Measurements from ENCODE around the gene STK17B.

DNA sequence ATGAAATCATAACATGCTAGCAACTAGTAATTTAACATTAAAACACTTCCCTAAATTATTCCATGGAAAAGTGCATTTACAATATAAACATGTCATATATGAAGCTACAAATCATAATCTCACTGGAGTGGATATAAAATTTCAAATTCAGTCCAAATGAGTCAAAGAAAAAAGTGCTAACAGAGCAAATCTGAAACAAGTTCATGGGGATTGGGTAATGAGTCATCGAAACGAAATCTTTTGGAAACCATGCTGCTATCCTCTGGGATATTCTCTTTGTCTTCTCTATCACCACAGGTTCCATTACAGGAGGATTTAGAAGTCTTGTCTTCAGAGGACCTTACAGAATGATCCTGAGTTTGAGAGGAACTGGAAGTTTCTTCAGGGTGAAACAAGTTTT, 34.1 kb downstream of the STK17B start:
- TF ChIP-seq ZNF622 (IDR thresholded peaks at IDR 0.05) (no peak), POLR2AphosphoS2 (IDR thresholded peaks at IDR 0.05; ENCODE audit: low read depth, low read length) (no peak), CEBPB (IDR thresholded peaks at IDR 0.05; ENCODE audit: borderline replicate concordance in 1 of 2, low read depth in 2 of 2, low read length in 2 of 2) (no peak)

All from GM12878 (cell line).